IPS-15b (cell line): ENCODE results near the gene RYR3.

Source experiments
- H3K27me3 ChIP-seq: one replicate; pipeline ENCODE4 v1.6.1; 2013; ENCODE audit warnings: low read length; ENCODE audit not compliant: control insufficient read depth, insufficient read depth
- H3K36me3 ChIP-seq: one replicate; pipeline ENCODE4 v1.6.1; 2013; ENCODE audit warnings: low read length; ENCODE audit not compliant: control insufficient read depth, insufficient read depth
- H3K4me1 ChIP-seq: one replicate; pipeline ENCODE4 v1.6.1; 2013; ENCODE audit warnings: mild to moderate bottlenecking, low read length; ENCODE audit not compliant: control insufficient read depth, insufficient read depth
- H3K4me3 ChIP-seq: one replicate; pipeline ENCODE4 v1.5.1; 2013; ENCODE audit warnings: low read depth, low read length
- H3K9ac ChIP-seq: one replicate; pipeline ENCODE4 v1.6.1; 2013; ENCODE audit warnings: low read depth, mild to moderate bottlenecking, low read length
- H3K9me3 ChIP-seq: one replicate; pipeline ENCODE4 v1.6.1; 2013; ENCODE audit warnings: mild to moderate bottlenecking, low read length; ENCODE audit not compliant: control insufficient read depth, insufficient read depth

The RYR3 gene

DNA sequence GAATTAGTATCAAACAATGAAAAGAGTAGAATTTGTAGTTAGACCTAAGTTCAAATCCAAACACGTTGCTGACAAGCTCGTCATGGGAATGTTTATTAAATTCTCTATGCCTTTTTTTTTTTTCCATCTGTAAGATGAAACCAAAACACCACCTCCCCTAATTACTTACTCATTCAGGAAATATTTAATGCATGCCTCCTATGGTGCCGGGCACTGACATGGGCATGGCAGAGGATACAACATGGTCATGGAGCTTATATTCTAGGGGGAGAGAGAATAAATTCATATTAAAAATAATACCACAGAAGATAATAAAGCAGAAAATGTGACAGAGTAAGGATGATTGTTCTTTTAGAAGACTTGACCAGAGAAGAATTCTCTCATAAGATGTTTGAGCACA is 215.8 kb downstream of the RYR3 start:
- H3K36me3 ChIP-seq: no peaks in the 10 kb centered on the region
- no peaks in the 10 kb centered on the region for H3K27me3 ChIP-seq
- H3K9me3 ChIP-seq: no peaks in the 10 kb centered on the region
- H3K9ac ChIP-seq: no peak overlapping the region
- H3K4me3 ChIP-seq: no peak overlapping the region
- no peaks in the 10 kb centered on the region for H3K4me1 ChIP-seq

DNA sequence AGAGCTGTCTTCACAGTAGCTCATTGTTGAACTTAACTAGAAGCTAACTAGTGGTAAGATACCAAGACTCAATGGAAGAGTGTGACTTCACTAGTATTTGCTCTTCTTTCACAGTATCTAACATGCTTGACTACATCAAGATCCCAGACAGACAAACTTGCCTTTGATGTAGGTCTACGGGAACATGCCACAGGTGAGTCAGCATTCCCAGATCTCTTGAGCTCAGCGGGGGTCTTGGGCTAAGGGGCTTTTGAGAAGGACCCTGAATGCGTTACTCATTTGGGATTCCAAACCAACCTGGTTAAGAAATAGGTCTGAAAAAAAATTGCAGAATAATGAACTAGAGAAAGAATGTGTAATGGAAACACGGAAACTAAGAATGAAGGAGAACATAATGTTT is 222.4 kb downstream of the RYR3 start:
- no peaks in the 10 kb centered on the region for H3K27me3 ChIP-seq
- H3K36me3 ChIP-seq: no peaks in the 10 kb centered on the region
- H3K4me1 ChIP-seq: no peaks in the 10 kb centered on the region

DNA sequence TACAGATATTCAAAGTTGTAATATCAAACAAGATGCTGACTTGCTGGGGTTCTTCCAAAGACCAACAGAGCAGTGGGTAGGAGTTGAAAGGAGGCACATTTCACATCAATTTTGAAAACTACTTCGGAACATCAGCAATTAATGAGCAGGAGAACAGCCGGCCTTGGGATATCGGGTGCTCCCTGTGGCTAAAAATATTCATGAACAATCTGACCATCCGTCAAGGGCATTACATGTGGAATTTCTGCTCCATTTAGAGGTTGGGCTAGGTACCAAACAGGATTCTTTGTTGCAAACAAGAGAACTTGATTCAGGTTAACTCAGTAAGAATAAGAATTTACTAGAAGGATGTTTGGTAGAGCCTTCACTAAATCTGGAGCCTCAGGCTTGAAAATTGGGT is 223.9 kb downstream of the RYR3 start:
- Histone ChIP-seq H3K36me3 (no peaks in the 10 kb centered on the region), H3K27me3 (no peaks in the 10 kb centered on the region), H3K9me3 (no peaks in the 10 kb centered on the region), H3K9ac (no peak overlapping the region), H3K4me3 (no peak overlapping the region), H3K4me1 (no peaks in the 10 kb centered on the region)

More for the DNA sequence above, 222.4 kb downstream of the RYR3 start:
- Histone ChIP-seq H3K9ac (no peak overlapping the region), H3K9me3 (no peaks in the 10 kb centered on the region), H3K4me3 (no peak overlapping the region)

DNA sequence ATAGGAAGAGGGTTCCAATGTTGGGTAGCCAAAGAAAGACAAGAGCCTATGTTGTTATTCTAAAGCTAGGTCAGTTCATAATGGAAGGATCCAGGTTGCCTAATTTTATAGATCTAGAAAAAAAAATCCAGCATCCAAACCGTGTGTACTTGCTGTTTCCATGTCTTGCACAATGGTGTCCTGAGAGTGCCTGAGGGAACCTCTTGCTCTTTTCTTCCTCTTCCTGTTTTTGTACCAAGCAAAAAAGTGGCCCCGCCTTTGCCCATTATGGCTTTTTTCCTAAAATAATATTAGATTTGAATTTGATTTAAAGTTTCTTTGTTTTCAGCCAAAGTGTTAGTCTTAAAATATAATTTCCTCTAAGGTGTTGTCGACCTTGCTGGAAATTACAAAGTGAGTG is 224.4 kb downstream of the RYR3 start:
- no peaks in the 10 kb centered on the region for H3K9me3 ChIP-seq
- H3K4me1 ChIP-seq: no peaks in the 10 kb centered on the region
- no peak overlapping the region for H3K9ac ChIP-seq
- no peaks in the 10 kb centered on the region for H3K27me3 ChIP-seq
- no peaks in the 10 kb centered on the region for H3K36me3 ChIP-seq
- no peak overlapping the region for H3K4me3 ChIP-seq

DNA sequence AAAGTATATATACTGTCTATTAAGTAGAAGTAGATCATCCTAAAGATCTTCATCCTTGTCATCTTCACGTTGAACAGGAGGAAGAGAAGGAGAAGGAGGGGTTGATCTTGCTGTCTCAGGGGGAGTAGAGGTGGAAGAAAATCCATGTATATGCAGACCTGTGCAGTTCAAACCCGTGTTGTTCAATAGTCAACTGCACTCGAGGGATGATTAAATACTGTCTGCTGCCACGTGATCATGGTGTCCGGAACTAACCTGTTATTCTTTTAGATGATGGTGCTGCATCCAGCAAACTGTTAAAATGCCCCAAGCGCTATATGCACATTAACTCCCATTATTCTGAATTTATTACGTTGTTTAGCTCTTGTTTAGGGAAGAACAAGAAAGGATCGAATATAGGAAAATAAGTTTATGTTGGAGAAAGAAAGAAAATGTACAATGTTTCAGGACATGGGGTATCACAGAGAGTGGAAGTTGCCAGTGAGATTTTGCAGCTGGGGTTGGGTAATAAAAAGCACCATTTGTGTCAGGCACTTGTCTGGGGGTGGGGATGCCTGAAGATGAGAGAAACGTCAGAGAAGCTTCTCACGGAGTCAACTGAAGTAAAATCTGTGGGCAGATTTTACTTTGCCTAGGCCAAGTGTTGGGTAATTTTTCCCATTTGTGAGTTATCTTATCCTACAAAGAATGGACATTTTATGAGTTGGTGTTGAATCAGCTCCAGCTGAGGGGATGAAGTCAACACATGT is 229.2 kb downstream of the RYR3 start:
- H3K27me3 ChIP-seq: no peaks in the 10 kb centered on the region
- no peak overlapping the region for H3K4me3 ChIP-seq
- no peaks in the 10 kb centered on the region for H3K4me1 ChIP-seq
- H3K9ac ChIP-seq: no peak overlapping the region
- H3K9me3 ChIP-seq: no peaks in the 10 kb centered on the region
- no peaks in the 10 kb centered on the region for H3K36me3 ChIP-seq

DNA sequence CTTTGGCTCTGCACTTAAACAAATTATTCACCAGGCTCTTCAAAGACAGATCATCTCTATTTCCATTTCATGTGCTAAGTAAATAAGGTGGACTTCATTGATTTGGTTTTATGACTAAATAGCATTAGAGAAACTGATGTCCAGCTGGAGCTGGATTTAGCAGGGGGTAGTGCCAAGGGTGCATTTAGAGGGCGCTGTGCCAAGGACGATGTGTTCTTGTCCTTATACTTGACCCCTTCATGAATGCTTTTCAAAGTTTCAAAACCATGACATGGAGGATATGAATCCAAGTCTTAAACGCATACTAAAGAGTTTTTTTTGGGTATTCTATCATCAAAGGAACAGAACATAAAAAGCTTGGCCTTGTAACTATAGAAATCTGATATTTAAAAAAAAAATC is 233.2 kb downstream of the RYR3 start:
- Histone ChIP-seq H3K36me3 (no peaks in the 10 kb centered on the region), H3K9ac (no peak overlapping the region), H3K9me3 (no peaks in the 10 kb centered on the region), H3K4me1 (no peaks in the 10 kb centered on the region), H3K27me3 (no peaks in the 10 kb centered on the region), H3K4me3 (no peak overlapping the region)

DNA sequence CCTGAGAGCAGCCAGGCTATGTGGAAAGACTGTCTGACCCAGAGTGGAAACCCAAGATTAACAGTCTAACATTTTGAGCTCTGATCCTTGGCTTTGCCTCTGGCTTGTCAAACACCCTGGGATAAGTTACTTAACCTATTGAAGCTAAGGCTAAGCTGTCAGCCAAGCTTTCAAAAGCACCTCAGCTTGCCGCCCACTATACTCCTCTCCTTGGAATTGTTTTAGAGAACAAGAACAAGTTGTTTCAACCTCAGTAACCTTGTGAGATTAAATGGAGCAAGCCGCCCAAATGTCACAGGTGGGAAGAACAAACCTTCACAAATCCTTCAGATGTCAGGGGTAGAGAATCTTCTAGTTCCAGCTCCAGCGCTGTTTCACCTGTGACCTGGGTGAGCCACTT is 235.1 kb downstream of the RYR3 start:
- no peak overlapping the region for H3K4me3 ChIP-seq
- no peaks in the 10 kb centered on the region for H3K36me3 ChIP-seq
- H3K4me1 ChIP-seq: no peaks in the 10 kb centered on the region
- no peaks in the 10 kb centered on the region for H3K9me3 ChIP-seq
- H3K27me3 ChIP-seq: no peaks in the 10 kb centered on the region
- H3K9ac ChIP-seq: no peak overlapping the region

DNA sequence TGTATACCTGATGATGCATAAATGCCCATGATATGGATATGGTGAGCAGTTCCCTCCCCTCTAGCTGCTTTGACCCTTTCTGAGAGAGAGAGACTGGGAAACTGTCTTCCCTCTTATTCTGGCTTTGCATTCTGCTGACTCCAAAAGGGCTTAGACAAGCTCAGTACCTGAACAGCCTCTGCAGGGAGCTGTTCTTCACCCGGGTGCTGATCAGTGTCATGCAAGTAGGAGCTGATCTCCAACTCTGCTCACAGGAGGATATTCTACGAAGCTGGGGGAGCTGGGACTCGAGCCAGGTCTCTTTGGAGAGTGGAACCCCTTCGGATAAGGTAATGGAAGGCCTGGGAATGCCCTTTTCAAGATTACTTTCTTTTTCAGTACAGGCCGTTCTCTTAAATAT is 237.1 kb downstream of the RYR3 start:
- Histone ChIP-seq H3K4me1 (no peaks in the 10 kb centered on the region), H3K36me3 (no peaks in the 10 kb centered on the region), H3K27me3 (no peaks in the 10 kb centered on the region), H3K9me3 (no peaks in the 10 kb centered on the region), H3K9ac (no peak overlapping the region), H3K4me3 (no peak overlapping the region)

DNA sequence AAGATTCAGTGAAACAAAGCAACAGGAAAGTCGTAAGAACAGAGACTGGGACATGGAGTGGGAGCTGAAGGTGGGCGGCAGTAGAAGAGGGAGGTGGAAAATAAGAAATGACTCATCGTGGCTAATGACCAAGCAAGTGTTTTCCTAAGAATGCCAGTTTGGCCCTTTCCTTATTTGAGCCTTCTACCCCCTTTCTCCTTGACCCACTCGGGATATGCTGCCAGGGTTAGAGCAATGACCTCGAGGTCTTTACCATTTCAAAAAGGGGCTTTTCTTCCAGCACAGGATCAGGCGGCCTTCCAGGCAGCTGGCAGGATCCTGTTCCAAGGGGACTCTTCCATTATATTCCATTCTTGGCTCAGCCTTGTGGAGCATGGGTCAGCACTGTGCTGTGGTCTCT is 241.1 kb downstream of the RYR3 start:
- Histone ChIP-seq H3K9ac (no peak overlapping the region), H3K4me3 (no peak overlapping the region), H3K4me1 (no peaks in the 10 kb centered on the region), H3K36me3 (no peaks in the 10 kb centered on the region), H3K9me3 (no peaks in the 10 kb centered on the region), H3K27me3 (no peaks in the 10 kb centered on the region)

DNA sequence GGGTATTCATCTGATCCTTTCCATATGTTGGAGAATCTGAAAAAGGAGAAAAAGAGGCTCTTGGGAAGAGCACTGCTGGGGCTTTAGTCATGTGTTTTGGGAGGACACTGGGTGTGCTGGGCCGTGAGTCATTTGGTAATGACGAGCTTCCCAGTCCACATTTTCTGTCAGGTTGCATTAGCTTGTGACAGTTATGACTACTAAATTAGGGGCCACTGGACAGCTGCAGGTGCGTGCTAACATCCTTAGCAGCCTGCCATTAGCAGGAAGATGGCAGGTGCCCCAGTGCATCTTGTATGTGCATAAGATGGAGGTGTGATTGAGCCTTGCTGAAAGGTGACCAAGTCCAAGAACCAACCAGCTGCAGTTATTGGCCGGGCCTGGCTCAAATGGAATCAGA is 242.4 kb downstream of the RYR3 start:
- no peaks in the 10 kb centered on the region for H3K36me3 ChIP-seq
- no peaks in the 10 kb centered on the region for H3K27me3 ChIP-seq
- no peak overlapping the region for H3K9ac ChIP-seq
- no peaks in the 10 kb centered on the region for H3K9me3 ChIP-seq
- H3K4me3 ChIP-seq: no peak overlapping the region
- no peaks in the 10 kb centered on the region for H3K4me1 ChIP-seq

DNA sequence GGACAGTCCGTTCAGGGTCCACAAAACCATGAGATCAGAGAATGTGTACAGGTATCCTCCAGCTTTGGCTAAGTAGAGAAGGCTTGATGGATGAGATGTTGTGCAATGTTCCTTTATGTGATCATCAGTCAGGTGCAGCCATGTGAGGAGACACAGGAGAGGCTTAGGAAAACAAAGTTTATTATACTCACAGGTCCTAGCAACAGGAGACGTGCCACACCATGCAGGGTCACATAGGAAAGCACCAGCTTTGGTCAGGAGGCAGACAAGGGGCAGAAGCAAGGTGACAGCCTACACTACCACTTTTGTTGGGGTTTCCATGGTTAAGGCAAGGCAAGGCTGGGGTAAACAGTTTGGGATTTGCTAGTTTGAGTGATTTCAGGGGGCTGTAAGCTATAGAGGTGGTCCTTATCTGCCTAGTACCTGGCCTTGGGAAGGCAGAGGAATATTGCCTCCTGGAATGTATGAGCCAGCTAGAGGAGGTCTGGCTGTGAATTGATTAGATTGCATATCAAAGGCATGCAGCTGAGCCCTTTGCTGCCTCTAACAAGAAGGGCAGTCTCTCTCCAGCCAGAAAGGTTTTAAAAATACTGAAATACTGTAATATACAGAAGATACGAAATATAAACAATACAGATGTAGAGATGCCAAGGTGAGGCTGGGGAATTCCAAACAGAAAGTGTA is 248.6 kb downstream of the RYR3 start:
- H3K4me3 ChIP-seq: no peak overlapping the region
- no peaks in the 10 kb centered on the region for H3K27me3 ChIP-seq
- H3K9ac ChIP-seq: no peak overlapping the region
- H3K4me1 ChIP-seq: peaks cover 17% of the 10 kb centered on the region
- H3K9me3 ChIP-seq: no peaks in the 10 kb centered on the region
- no peaks in the 10 kb centered on the region for H3K36me3 ChIP-seq

DNA sequence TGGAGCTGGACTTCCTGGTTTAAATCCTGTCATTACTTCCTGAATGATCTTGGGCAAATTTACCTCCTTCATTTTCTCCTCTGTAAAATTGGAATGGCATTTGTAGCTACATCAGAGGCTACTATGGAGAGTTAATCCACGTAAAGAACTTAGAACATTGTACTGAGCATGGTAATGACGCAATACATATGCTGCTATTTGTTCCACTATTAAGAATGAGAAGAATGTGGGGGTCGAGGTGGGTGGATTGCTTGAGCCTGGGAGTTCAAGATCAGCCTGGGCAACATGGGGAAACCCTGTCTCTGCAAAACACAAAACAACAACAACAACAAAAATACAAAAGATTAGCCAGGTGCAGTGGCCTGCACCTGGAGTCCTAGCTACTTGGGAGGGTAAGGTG is 250.6 kb downstream of the RYR3 start:
- Histone ChIP-seq H3K4me1 (peaks cover 17% of the 10 kb centered on the region), H3K4me3 (no peak overlapping the region), H3K9me3 (no peaks in the 10 kb centered on the region), H3K27me3 (no peaks in the 10 kb centered on the region), H3K9ac (no peak overlapping the region), H3K36me3 (no peaks in the 10 kb centered on the region)
